ENCODE data around the gene ZNF576.
A peak's percentile ranks its signal among the peaks of the same experiment; 100 is the strongest.
"Not testable (repeated sequence)": the region's sequence is repeated elsewhere in the genome, so short reads cannot be mapped to it uniquely, and the experiment has no call there.

The ZNF576 gene

DNA sequence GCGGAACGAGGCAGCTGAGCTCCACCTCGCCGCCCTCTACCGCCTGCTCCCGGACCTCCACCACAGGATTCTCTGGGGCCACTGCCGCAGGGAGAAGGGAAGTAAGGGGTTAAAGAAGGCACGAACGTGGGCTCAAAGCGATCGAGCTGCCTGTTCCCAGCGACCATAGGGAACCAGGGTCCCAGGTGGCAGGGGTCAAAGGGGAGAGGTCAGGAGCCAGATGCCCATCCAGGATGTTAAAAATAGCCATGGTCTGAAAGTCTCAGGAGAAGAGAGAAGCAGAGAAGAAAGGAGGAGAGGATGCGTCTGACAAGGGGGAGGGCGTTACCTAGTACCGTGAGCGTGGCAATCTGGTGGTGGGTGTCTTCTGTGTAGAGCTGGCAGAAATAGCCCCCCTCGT lies 30.4 kb downstream of the ZNF576 start:
- Histone ChIP-seq H3K27me3 (ENCODE audit: control insufficient read depth, insufficient read depth, low read length) (no peaks in the 10 kb centered on the region), H3K36me3 (ENCODE audit: control insufficient read depth, insufficient read depth, low read length) (no peaks in the 10 kb centered on the region), H3K4me1 (ENCODE audit: control insufficient read depth, insufficient read depth, low read length) (no peaks in the 10 kb centered on the region), H3K4me3 (ENCODE audit: low read length) (no peak overlapping the region), H3K27ac (ENCODE audit: low read depth, low read length) (no peak overlapping the region), H3K9ac (ENCODE audit: low read length) (no peak overlapping the region)

DNA sequence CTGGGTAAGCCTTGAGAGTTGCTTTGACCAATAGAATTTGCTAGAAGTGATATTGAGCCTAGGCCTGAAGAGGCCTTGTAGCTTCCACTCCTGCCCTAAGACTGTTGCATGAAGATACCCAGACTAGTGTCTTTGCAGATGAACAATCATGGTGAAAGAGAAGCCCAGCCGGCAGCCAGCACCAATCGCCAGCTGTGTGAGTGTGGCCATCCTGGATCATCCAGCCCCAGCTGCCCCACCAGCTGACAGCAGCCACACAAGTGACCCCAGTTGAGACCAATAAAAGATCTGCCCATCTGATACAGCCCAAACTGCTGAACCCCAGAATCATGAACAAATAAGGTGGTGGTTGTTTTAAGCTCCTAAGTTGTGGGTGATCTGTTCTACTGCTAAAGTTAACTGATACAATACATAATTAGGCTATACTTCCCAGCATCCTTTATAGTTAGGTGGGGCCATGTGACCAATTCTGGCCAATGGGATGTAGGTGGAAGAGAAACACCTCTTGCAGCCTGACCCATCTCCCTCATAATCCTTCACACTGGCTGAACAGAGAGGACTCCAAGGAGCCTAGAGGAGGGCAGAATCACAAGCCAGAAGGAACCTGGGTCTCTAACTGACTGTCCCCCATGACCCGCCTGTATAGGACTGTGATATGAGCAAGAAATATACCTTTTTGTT lies 32.4 kb downstream of the ZNF576 start:
- Histone ChIP-seq H3K36me3 (ENCODE audit: control insufficient read depth, insufficient read depth, low read length) (no peaks in the 10 kb centered on the region), H3K4me3 (ENCODE audit: low read length) (no peak overlapping the region), H3K9ac (ENCODE audit: low read length) (no peak overlapping the region), H3K4me1 (ENCODE audit: control insufficient read depth, insufficient read depth, low read length) (no peaks in the 10 kb centered on the region), H3K27ac (ENCODE audit: low read depth, low read length) (no peak overlapping the region), H3K27me3 (ENCODE audit: control insufficient read depth, insufficient read depth, low read length) (no peaks in the 10 kb centered on the region)

DNA sequence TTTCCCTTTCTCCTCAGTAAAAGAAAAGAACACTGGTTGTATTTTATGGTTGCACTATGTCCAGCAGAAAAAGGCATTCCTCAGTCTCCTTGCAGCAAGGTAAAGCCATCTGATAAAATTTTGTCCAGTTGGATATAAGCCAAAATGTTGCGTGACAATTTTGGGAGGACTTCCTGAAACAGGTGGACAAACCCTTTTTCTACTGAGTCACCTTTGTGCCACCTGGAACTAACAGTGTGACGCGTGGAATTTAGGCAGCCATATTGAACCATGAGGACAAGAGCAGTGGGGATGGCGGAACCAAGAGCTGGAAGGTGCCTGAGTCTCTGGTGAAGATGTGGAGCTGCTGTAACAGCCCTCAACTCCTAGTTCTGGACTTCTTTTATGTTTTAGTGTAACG lies 35.1 kb downstream of the ZNF576 start:
- H3K4me1 ChIP-seq (ENCODE audit: control insufficient read depth, insufficient read depth, low read length) = no peaks in the 10 kb centered on the region
- H3K36me3 ChIP-seq (ENCODE audit: control insufficient read depth, insufficient read depth, low read length) = no peaks in the 10 kb centered on the region
- no peak overlapping the region for H3K9ac ChIP-seq (ENCODE audit: low read length)
- no peak overlapping the region for H3K27ac ChIP-seq (ENCODE audit: low read depth, low read length)
- H3K4me3 ChIP-seq (ENCODE audit: low read length) = no peak overlapping the region
- peaks cover 3% of the 10 kb centered on the region for H3K27me3 ChIP-seq (ENCODE audit: control insufficient read depth, insufficient read depth, low read length)

GRCh38 chr19:43633520-43633919 lies 37.1 kb downstream of the ZNF576 start:
- Histone ChIP-seq H3K36me3 (ENCODE audit: control insufficient read depth, insufficient read depth, low read length) (no peaks in the 10 kb centered on the region), H3K27me3 (ENCODE audit: control insufficient read depth, insufficient read depth, low read length) (peaks cover 5% of the 10 kb centered on the region), H3K4me3 (ENCODE audit: low read length) (no peak overlapping the region), H3K9ac (ENCODE audit: low read length) (no peak overlapping the region), H3K4me1 (ENCODE audit: control insufficient read depth, insufficient read depth, low read length) (no peaks in the 10 kb centered on the region), H3K27ac (ENCODE audit: low read depth, low read length) (no peak overlapping the region)

DNA sequence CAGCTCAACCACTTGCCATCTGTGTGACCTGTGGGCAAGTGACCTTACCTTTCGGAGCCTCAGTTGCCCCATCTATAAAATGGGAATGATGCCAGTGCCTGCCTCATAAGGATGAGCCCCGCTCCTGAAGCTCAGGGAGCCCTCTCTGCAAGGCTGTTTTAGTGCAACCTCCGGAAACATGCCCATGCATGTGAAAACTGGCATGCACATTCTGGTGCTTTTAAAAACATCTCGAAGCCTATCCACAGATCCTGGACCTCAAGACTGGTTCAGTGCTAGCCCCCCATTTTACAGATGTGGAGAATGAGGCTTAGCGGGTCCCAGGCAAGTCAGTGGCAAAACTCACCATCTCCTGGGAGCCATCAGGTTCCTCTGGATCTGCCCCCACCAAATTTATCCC lies 37.7 kb downstream of the ZNF576 start:
- no peak overlapping the region for H3K4me3 ChIP-seq (ENCODE audit: low read length)
- H3K4me1 ChIP-seq (ENCODE audit: control insufficient read depth, insufficient read depth, low read length) = no peaks in the 10 kb centered on the region
- peaks cover 9% of the 10 kb centered on the region for H3K27me3 ChIP-seq (ENCODE audit: control insufficient read depth, insufficient read depth, low read length)
- H3K36me3 ChIP-seq (ENCODE audit: control insufficient read depth, insufficient read depth, low read length) = no peaks in the 10 kb centered on the region
- H3K27ac ChIP-seq (ENCODE audit: low read depth, low read length) = no peak overlapping the region
- no peak overlapping the region for H3K9ac ChIP-seq (ENCODE audit: low read length)

- peak overlapping the region; percentile 64 for H3K27ac ChIP-seq (ENCODE audit: low read depth, low read length)
Measured at GRCh38 chr19:43634506-43634871, 38.1 kb downstream of the ZNF576 start.

GRCh38 chr19:43634872-43635560 lies 38.6 kb downstream of the ZNF576 start:
- Histone ChIP-seq H3K4me1 (ENCODE audit: control insufficient read depth, insufficient read depth, low read length) (peaks cover under 1% of the 10 kb centered on the region), H3K4me3 (ENCODE audit: low read length) (peak overlapping the region; percentile 4), H3K27ac (ENCODE audit: low read depth, low read length) (peak overlapping the region; percentile 64), H3K9ac (ENCODE audit: low read length) (peak overlapping the region; percentile 3), H3K36me3 (ENCODE audit: control insufficient read depth, insufficient read depth, low read length) (no peaks in the 10 kb centered on the region), H3K27me3 (ENCODE audit: control insufficient read depth, insufficient read depth, low read length) (peaks cover 11% of the 10 kb centered on the region)

More at GRCh38 chr19:43634506-43634871, 38.1 kb downstream of the ZNF576 start:
- Histone ChIP-seq H3K9ac (ENCODE audit: low read length) (peak overlapping the region; percentile 3), H3K27me3 (ENCODE audit: control insufficient read depth, insufficient read depth, low read length) (peaks cover 11% of the 10 kb centered on the region), H3K4me1 (ENCODE audit: control insufficient read depth, insufficient read depth, low read length) (no peaks in the 10 kb centered on the region), H3K4me3 (ENCODE audit: low read length) (no peak overlapping the region), H3K36me3 (ENCODE audit: control insufficient read depth, insufficient read depth, low read length) (no peaks in the 10 kb centered on the region)

GRCh38 chr19:43635561-43635940 lies 39.2 kb downstream of the ZNF576 start:
- not testable (repeated sequence) for H3K4me1 ChIP-seq (ENCODE audit: control insufficient read depth, insufficient read depth, low read length); H3K9ac ChIP-seq (ENCODE audit: low read length); H3K36me3 ChIP-seq (ENCODE audit: control insufficient read depth, insufficient read depth, low read length)
- peak overlapping the region; percentile 4 for H3K4me3 ChIP-seq (ENCODE audit: low read length)
- H3K27ac ChIP-seq (ENCODE audit: low read depth, low read length) = peak overlapping the region; percentile 64
- peaks cover 11% of the 10 kb centered on the region for H3K27me3 ChIP-seq (ENCODE audit: control insufficient read depth, insufficient read depth, low read length)

DNA sequence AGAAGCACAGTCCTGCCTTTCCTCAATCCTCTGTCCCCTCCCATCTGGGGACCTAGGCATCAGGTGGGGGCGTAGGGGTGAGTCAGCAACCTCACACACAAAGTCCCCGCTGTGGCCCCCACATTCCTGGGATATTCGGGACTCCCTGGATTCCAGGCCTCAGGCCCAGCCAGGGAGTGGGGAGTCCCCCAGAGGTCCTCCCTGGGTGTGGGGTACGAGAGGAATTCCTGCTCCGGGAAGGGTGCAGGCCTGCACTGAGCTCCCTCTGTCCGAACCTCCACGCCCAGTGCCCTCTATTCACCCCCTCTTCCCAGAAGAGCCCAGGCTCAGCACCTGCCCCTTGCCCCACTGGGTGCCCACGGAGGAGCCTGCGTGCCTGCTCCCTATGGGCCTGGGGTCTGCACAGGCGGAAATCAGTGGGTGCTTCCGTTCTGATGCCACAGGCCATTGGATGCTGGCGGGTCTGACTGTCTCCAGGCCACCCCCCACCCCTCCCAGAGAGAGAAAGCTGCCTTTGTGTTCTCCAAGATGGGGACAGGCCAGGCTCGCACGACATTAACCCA lies 39.8 kb downstream of the ZNF576 start:
- no peak overlapping the region for H3K9ac ChIP-seq (ENCODE audit: low read length)
- H3K27ac ChIP-seq (ENCODE audit: low read depth, low read length) = peak overlapping the region; percentile 64
- H3K27me3 ChIP-seq (ENCODE audit: control insufficient read depth, insufficient read depth, low read length) = peaks cover 11% of the 10 kb centered on the region
- no peak overlapping the region for H3K4me3 ChIP-seq (ENCODE audit: low read length)
- peaks cover 7% of the 10 kb centered on the region for H3K4me1 ChIP-seq (ENCODE audit: control insufficient read depth, insufficient read depth, low read length)
- no peaks in the 10 kb centered on the region for H3K36me3 ChIP-seq (ENCODE audit: control insufficient read depth, insufficient read depth, low read length)

DNA sequence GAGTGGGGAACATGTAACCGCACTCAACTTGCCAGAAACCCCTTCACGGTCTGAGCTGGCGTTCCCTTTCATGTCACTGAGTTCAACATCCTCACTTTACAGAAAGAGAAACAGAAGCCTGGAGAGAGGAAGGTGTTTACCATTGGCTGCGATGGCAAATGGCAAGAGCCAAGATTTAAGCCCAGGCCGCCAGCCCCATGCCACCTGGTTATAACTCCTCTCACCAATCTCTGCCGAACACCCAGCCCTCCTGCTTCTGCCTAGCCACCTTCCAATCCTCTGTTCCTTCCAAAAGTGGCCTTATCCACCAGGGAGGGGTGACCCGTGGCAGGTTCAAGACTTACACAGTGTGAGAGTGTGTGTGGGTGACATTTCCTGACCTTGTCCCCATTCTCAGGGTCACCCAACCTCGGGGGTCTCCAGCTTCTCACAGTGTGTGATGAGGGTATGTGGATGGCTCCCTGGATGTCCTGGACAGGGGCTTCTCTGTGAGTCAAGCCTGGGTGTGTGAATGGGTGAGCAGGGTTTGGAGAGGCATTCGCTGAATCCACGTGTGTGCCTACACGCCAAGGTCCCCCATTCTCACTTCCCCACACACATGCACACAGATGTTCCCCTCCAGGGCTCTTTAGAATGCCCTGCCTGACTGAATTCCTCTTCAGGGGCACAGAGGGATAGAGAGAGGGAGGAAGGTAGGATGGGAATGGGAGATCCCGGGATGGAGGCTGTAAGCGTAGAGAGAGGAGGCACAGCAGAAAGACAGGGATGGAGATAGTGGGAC lies 42.0 kb downstream of the ZNF576 start:
- Histone ChIP-seq H3K9ac (ENCODE audit: low read length) (no peak overlapping the region), H3K4me3 (ENCODE audit: low read length) (no peak overlapping the region), H3K4me1 (ENCODE audit: control insufficient read depth, insufficient read depth, low read length) (peaks cover 7% of the 10 kb centered on the region), H3K27ac (ENCODE audit: low read depth, low read length) (no peak overlapping the region), H3K36me3 (ENCODE audit: control insufficient read depth, insufficient read depth, low read length) (no peaks in the 10 kb centered on the region), H3K27me3 (ENCODE audit: control insufficient read depth, insufficient read depth, low read length) (peaks cover 11% of the 10 kb centered on the region)

- H3K9ac ChIP-seq (ENCODE audit: low read length) = peak overlapping the region; percentile 5
Measured at GRCh38 chr19:43638995-43639518, 42.7 kb downstream of the ZNF576 start.

More at GRCh38 chr19:43638995-43639518, 42.7 kb downstream of the ZNF576 start:
- Histone ChIP-seq H3K27ac (ENCODE audit: low read depth, low read length) (no peak overlapping the region), H3K36me3 (ENCODE audit: control insufficient read depth, insufficient read depth, low read length) (no peaks in the 10 kb centered on the region), H3K4me3 (ENCODE audit: low read length) (peak overlapping the region; percentile 38), H3K4me1 (ENCODE audit: control insufficient read depth, insufficient read depth, low read length) (peaks cover 7% of the 10 kb centered on the region), H3K27me3 (ENCODE audit: control insufficient read depth, insufficient read depth, low read length) (peaks cover 11% of the 10 kb centered on the region)

All from rectal smooth muscle tissue (tissue), 1 donor.